Osteoblast (primary cell): ENCODE results near the gene HHATL. TPM values are rescaled to one million over a fixed set of nuclear protein-coding genes. Genes with fewer than 3 reads are reported as not detected.

ENCODE experiments used
- DNase-seq: peaks from one replicate; pipeline ENCODE4 v3.0.0; 2011; ENCODE audit warnings: low spot score, mixed read lengths; ENCODE audit not compliant: insufficient read length; ENCODE audit errors: missing footprints
- H2AFZ ChIP-seq: 2 replicates; pipeline ENCODE4 v1.6.0; 2011; ENCODE audit warnings: mild to moderate bottlenecking, low read length
- H3K27ac ChIP-seq: 2 replicates; pipeline ENCODE4 v1.5.1; 2011; ENCODE audit warnings: mild to moderate bottlenecking, low read depth, low read length, moderate library complexity
- H3K27me3 ChIP-seq: 2 replicates; pipeline ENCODE4 v1.6.0; 2012; ENCODE audit warnings: mild to moderate bottlenecking, control low read depth, inconsistent platforms, low read length, moderate library complexity; ENCODE audit not compliant: insufficient read depth
- H3K36me3 ChIP-seq: 2 replicates; pipeline ENCODE4 v1.5.1; 2011; ENCODE audit warnings: mild to moderate bottlenecking, low read length, control low read depth, moderate library complexity; ENCODE audit not compliant: insufficient read depth
- H3K4me1 ChIP-seq: 2 replicates; pipeline ENCODE4 v1.5.1; 2011; ENCODE audit warnings: mild to moderate bottlenecking, low read length, control low read depth, moderate library complexity; ENCODE audit not compliant: insufficient read depth
- H3K4me2 ChIP-seq: 2 replicates; pipeline ENCODE4 v1.6.0; 2011; ENCODE audit warnings: mild to moderate bottlenecking, low read length; ENCODE audit not compliant: insufficient read depth
- H3K4me3 ChIP-seq: fragments of 200-600 bp; sonication (generic); 3 replicates; pipeline ENCODE4 v1.5.1; 2012; ENCODE audit warnings: mild to moderate bottlenecking, low read length, inconsistent platforms; ENCODE audit not compliant: insufficient read depth
- H3K79me2 ChIP-seq: 2 replicates; pipeline ENCODE4 v1.6.0; 2012; ENCODE audit warnings: mild to moderate bottlenecking, low read length, control low read depth, inconsistent platforms; ENCODE audit not compliant: insufficient read depth
- H3K9me3 ChIP-seq: 2 replicates; pipeline ENCODE4 v1.5.1; 2011; ENCODE audit warnings: low read depth, low read length, control low read depth
- H4K20me1 ChIP-seq: 2 replicates; pipeline ENCODE4 v1.6.0; 2012; ENCODE audit warnings: mild to moderate bottlenecking, low read length, control low read depth; ENCODE audit not compliant: insufficient read depth
- CTCF ChIP-seq: IDR thresholded peaks from 2 replicates; pipeline ENCODE4 v1.5.1; 2011; ENCODE audit warnings: mild to moderate bottlenecking, low read depth, low read length, moderate library complexity; ENCODE audit errors: extremely low read depth
- total RNA-seq: library from RNA; depleted of rRNA; stranded (reverse); fragments of >200 nt; gene quantifications from 2 replicates; pipeline ENCODE4 v1.2.3, GENCODE V29; 2012

Gene HHATL
- total RNA-seq, 1 donor: not detected

GRCh38 chr3:42745776-42746454 is 43.3 kb upstream of the HHATL start:
- no peak for TF ChIP-seq CTCF
- no peaks in the 10 kb centered on the region for H3K79me2 ChIP-seq
- no peak overlapping the region for H3K27ac ChIP-seq
- no peaks in the 10 kb centered on the region for H3K4me1 ChIP-seq
- DNase-seq: no peak
- H3K9me3 ChIP-seq: no peaks in the 10 kb centered on the region
- H3K4me2 ChIP-seq: no peak overlapping the region
- H3K36me3 ChIP-seq: no peaks in the 10 kb centered on the region
- no peak overlapping the region for H2AFZ ChIP-seq
- no peaks in the 10 kb centered on the region for H3K27me3 ChIP-seq
- no peak overlapping the region for H3K4me3 ChIP-seq
- H4K20me1 ChIP-seq: no peaks in the 10 kb centered on the region

GRCh38 chr3:42745291-42745745 is 42.7 kb upstream of the HHATL start:
- TF ChIP-seq CTCF: no peak
- H3K9me3 ChIP-seq: no peaks in the 10 kb centered on the region
- H3K27ac ChIP-seq: no peak overlapping the region
- no peaks in the 10 kb centered on the region for H3K79me2 ChIP-seq
- H3K4me1 ChIP-seq: no peaks in the 10 kb centered on the region
- H2AFZ ChIP-seq: no peak overlapping the region
- no peak overlapping the region for H3K4me3 ChIP-seq
- DNase-seq: no peak
- H3K4me2 ChIP-seq: no peak overlapping the region
- H3K27me3 ChIP-seq: no peaks in the 10 kb centered on the region
- H4K20me1 ChIP-seq: no peaks in the 10 kb centered on the region
- no peaks in the 10 kb centered on the region for H3K36me3 ChIP-seq

GRCh38 chr3:42743204-42743995 is 40.8 kb upstream of the HHATL start:
- TF ChIP-seq CTCF: no peak
- DNase-seq: no peak
- no peak overlapping the region for H3K27ac ChIP-seq

GRCh38 chr3:42742688-42743087 is 40.1 kb upstream of the HHATL start:
- no peak for TF ChIP-seq CTCF
- Histone ChIP-seq H2AFZ (no peak overlapping the region), H3K36me3 (no peaks in the 10 kb centered on the region), H3K4me2 (no peak overlapping the region), H3K4me1 (no peaks in the 10 kb centered on the region), H3K9me3 (no peaks in the 10 kb centered on the region), H3K27me3 (no peaks in the 10 kb centered on the region), H3K79me2 (no peaks in the 10 kb centered on the region), H3K4me3 (no peak overlapping the region), H4K20me1 (no peaks in the 10 kb centered on the region), H3K27ac (no peak overlapping the region)
- DNase-seq: no peak

More at GRCh38 chr3:42743204-42743995, 40.8 kb upstream of the HHATL start:
- H3K9me3 ChIP-seq: no peaks in the 10 kb centered on the region
- no peaks in the 10 kb centered on the region for H4K20me1 ChIP-seq
- H3K36me3 ChIP-seq: no peaks in the 10 kb centered on the region
- H3K79me2 ChIP-seq: no peaks in the 10 kb centered on the region
- no peak overlapping the region for H3K4me2 ChIP-seq
- H2AFZ ChIP-seq: no peak overlapping the region
- no peaks in the 10 kb centered on the region for H3K4me1 ChIP-seq
- no peaks in the 10 kb centered on the region for H3K27me3 ChIP-seq
- H3K4me3 ChIP-seq: no peak overlapping the region
